Left ventricle myocardium inferior (tissue), 1 donor: Measurements from ENCODE around the gene HSDL1. TPM values are rescaled to one million over a fixed set of nuclear protein-coding genes. Genes with fewer than 3 reads are reported as not detected.

ENCODE experiments used
- DNase-seq: peaks from one replicate; pipeline ENCODE4 v3.0.0-alpha.2; 2020
- H3K27ac ChIP-seq: fragments of 200-600 bp; replicated peaks from 2 replicates; pipeline ENCODE4 v1.8.0; 2021
- H3K27me3 ChIP-seq: fragments of 200-600 bp; 2 replicates; pipeline ENCODE4 v1.8.0; 2021; ENCODE audit warnings: low read depth
- H3K36me3 ChIP-seq: fragments of 200-600 bp; 2 replicates; pipeline ENCODE4 v1.8.0; 2021
- H3K4me1 ChIP-seq: fragments of 200-600 bp; 2 replicates; pipeline ENCODE4 v1.8.0; 2021
- H3K4me3 ChIP-seq: fragments of 200-600 bp; 2 replicates; pipeline ENCODE4 v1.8.0; 2021; ENCODE audit warnings: mild to moderate bottlenecking, moderate library complexity
- H3K9me3 ChIP-seq: fragments of 200-600 bp; replicated peaks from 2 replicates; pipeline ENCODE4 v1.8.0; 2021
- intact Hi-C: fragments of 100-400 bp; cut with micrococcal nuclease; formaldehyde crosslinking; loops from one replicate; pipeline ENCODE4 v1.11.0; 2022
- total RNA-seq: library from RNA; stranded (reverse); fragmentation: NEBNext Ultra II Directional; extraction: Animal tissue kit (Norgen Biotek cat#: 25700); gene quantifications from one replicate; pipeline ENCODE4 v1.2.1, GENCODE V29; 2021
- TF ChIP-seq, protein P1 (sequence below): fragments of 200-600 bp; IDR thresholded peaks from 2 replicates; pipeline ENCODE4 v1.8.0; 2021; ENCODE audit warnings: antibody characterized with exemption, mild to moderate bottlenecking, borderline replicate concordance
- donor health status: DM: no; HTN: yes; CAD: no; lungs with severe emphysema.

Gene HSDL1
- total RNA-seq, 1 donor from 2014 or later: 23.8 TPM

- H3K4me3 ChIP-seq: peak overlapping the region; percentile 18
- TF ChIP-seq, protein P1, sequence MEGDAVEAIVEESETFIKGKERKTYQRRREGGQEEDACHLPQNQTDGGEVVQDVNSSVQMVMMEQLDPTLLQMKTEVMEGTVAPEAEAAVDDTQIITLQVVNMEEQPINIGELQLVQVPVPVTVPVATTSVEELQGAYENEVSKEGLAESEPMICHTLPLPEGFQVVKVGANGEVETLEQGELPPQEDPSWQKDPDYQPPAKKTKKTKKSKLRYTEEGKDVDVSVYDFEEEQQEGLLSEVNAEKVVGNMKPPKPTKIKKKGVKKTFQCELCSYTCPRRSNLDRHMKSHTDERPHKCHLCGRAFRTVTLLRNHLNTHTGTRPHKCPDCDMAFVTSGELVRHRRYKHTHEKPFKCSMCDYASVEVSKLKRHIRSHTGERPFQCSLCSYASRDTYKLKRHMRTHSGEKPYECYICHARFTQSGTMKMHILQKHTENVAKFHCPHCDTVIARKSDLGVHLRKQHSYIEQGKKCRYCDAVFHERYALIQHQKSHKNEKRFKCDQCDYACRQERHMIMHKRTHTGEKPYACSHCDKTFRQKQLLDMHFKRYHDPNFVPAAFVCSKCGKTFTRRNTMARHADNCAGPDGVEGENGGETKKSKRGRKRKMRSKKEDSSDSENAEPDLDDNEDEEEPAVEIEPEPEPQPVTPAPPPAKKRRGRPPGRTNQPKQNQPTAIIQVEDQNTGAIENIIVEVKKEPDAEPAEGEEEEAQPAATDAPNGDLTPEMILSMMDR: no peak
- DNase-seq: no peak
- intact Hi-C loops: no loop called here
- H3K4me1 ChIP-seq: peaks cover 83% of the 10 kb centered on the region
- no peaks in the 10 kb centered on the region for H3K9me3 ChIP-seq
- peaks cover 55% of the 10 kb centered on the region for H3K36me3 ChIP-seq
- no peaks in the 10 kb centered on the region for H3K27me3 ChIP-seq
- peak overlapping the region; percentile 92 for H3K27ac ChIP-seq
These were observed 33.3 kb upstream of the HSDL1 start for GRCh38 chr16:84178146-84178765.

DNA sequence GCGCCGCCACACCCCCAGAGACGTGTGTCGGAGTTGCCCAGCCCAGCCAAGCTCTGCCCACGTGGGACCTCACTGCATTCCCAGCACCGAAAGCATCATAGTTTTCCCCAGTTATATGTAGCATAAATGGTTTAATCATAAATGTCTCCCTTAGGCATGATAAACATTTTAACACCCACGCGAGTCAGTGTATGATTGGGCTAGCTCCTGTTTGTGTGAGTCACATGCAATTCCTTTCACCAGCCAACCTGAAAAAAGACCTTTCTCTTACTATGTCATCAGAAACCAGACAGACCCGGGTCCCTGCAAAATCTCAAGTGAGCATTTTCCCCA is 32.7 kb upstream of the HSDL1 start:
- intact Hi-C loops: no loop called here
- Histone ChIP-seq H3K36me3 (peaks cover 50% of the 10 kb centered on the region), H3K27me3 (no peaks in the 10 kb centered on the region), H3K9me3 (no peaks in the 10 kb centered on the region), H3K4me1 (peaks cover 78% of the 10 kb centered on the region), H3K4me3 (peak overlapping the region; percentile 18), H3K27ac (peak overlapping the region; percentile 92)
- DNase-seq: no peak
- TF ChIP-seq, protein P1: no peak

GRCh38 chr16:84176192-84177053 is 31.4 kb upstream of the HSDL1 start:
- Histone ChIP-seq H3K9me3 (no peaks in the 10 kb centered on the region), H3K36me3 (peaks cover 37% of the 10 kb centered on the region), H3K4me3 (peak overlapping the region; percentile 29), H3K27ac (peak overlapping the region; percentile 92), H3K4me1 (peaks cover 68% of the 10 kb centered on the region), H3K27me3 (no peaks in the 10 kb centered on the region)
- TF ChIP-seq, protein P1: no peak
- DNase-seq: no peak
- intact Hi-C loops: no loop called here

DNA sequence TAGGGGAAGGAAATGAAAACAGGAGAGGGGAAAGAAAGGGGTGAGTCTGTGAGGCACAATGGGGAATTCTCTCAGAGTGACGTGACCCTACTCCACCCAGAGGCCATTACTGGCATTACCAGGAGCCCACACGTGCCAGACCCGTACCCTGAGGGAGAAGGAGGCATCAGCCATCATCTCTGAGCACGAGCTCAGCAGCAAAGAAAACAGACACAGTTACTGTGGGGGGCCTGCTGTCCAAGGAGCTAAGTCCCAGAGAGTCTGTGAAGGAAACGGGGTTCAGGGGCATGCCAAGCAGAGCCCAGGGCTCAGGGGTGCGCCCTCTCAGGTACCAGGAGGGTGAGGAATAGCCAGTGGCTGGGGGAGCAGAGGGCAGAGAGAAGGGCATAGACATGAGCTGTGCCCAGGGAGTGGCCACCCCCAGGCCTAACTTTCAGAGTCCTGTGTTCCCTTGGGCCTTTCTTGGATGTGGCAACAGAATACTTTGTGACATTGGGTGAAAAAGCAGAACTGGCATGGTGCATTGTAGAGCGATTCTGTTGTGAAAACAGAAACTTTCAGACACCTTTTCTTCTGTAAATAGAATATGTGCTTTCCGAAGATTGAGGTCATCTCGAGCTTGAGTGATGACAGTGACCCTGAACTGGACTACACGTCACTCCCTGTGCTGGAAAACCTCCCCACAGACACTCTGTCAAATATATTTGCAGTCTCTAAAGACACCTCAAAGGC is 30.5 kb upstream of the HSDL1 start:
- DNase-seq: no peak
- Histone ChIP-seq H3K27ac (peak overlapping the region; percentile 92), H3K4me1 (peaks cover 59% of the 10 kb centered on the region), H3K4me3 (no peak overlapping the region), H3K9me3 (no peaks in the 10 kb centered on the region), H3K36me3 (peaks cover 28% of the 10 kb centered on the region), H3K27me3 (no peaks in the 10 kb centered on the region)
- TF ChIP-seq, protein P1: peak; percentile 72
- intact Hi-C loops: no loop called here

DNA sequence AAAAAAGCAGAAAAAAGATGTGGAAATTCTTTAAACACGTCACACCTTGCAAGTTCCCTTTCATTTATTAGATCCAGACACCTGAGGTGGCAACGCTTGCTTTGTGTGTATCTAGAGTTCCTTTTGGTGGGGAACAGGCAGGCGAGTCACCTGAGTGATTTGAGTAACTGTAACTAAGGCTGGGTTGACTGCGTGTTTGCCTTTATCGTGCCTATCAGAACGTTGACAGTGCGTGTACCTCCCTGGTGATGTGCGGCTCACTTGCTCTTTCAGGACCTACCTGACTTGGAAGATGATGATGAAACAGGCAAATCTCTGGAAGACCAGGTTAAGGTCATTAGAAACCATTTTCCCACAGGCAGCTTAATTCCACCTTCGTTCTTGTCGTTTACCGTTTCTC is 29.4 kb upstream of the HSDL1 start:
- H3K27ac ChIP-seq: no peak overlapping the region
- intact Hi-C loops: no loop called here
- DNase-seq: no peak

More for the DNA sequence above, 29.4 kb upstream of the HSDL1 start:
- no peaks in the 10 kb centered on the region for H3K9me3 ChIP-seq
- peaks cover 17% of the 10 kb centered on the region for H3K36me3 ChIP-seq
- H3K4me1 ChIP-seq: peaks cover 47% of the 10 kb centered on the region
- no peaks in the 10 kb centered on the region for H3K27me3 ChIP-seq
- no peak overlapping the region for H3K4me3 ChIP-seq
- TF ChIP-seq, protein P1: no peak
